Measurements from ENCODE around the gene RPS10.

GRCh38 chr6:34383656-34384320, 42.1 kb downstream of the RPS10 start:
- TF ChIP-seq CTCF (IDR thresholded peaks at IDR 0.05) (no peak), POLR2A (IDR thresholded peaks at IDR 0.05) (no peak)

Data from body of pancreas (tissue), 4 donors.